ENCODE measurements around the gene ANP32A.

DNA sequence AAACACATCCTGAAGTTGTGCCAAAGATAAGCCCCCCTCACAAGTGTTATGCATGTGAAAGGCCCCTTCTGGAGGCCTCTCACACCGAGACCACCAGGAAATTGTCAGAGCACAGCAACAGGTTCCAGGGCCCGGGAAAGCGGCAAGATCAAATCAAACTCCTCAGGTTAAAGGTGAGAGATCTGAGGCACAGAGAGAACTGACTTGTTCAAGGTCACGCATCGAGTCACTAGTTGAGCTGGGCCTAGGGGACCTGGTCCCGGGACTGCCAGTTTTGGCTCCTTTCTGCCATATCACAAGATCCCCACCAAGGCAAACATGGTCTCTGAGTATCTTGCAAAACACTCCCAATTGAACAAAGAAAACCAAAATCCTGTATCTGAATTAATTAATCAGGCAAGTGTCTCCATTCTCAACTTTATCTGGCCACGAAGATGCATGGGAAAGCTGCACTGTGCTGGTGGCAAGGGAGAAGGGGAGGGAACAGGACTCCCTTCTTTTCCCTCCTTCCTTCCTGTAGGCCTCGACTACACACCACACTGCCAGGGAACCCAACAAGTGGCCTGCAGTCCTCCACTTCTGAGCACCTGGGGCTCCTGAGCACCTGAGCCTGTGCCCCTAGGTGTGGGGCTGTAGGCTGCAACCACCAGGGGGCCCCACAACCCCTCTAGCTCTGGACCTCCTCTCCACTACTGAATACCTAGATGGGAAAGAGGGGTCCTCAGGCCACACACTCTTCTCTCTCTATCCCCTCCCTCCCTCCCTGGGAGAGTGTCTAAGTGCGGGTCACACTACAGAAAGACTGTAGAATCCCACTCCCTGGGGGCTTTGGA is 37.3 kb downstream of the ANP32A start:
- no peak for TF ChIP-seq EZH2 (IDR thresholded peaks at IDR 0.05; ENCODE audit: borderline replicate concordance, low read depth, low read length, severe bottlenecking)
- TF ChIP-seq, protein P1, sequence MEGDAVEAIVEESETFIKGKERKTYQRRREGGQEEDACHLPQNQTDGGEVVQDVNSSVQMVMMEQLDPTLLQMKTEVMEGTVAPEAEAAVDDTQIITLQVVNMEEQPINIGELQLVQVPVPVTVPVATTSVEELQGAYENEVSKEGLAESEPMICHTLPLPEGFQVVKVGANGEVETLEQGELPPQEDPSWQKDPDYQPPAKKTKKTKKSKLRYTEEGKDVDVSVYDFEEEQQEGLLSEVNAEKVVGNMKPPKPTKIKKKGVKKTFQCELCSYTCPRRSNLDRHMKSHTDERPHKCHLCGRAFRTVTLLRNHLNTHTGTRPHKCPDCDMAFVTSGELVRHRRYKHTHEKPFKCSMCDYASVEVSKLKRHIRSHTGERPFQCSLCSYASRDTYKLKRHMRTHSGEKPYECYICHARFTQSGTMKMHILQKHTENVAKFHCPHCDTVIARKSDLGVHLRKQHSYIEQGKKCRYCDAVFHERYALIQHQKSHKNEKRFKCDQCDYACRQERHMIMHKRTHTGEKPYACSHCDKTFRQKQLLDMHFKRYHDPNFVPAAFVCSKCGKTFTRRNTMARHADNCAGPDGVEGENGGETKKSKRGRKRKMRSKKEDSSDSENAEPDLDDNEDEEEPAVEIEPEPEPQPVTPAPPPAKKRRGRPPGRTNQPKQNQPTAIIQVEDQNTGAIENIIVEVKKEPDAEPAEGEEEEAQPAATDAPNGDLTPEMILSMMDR (IDR thresholded peaks at IDR 0.05; ENCODE audit: borderline replicate concordance, extremely low read depth, low read length, poor library complexity, severe bottlenecking), result peak; percentile 63

Measured in DND-41 (cell line).